GM18951 (cell line): ENCODE data around the gene SERPINA4.
"Not testable (repeated sequence)": the region's sequence is repeated elsewhere in the genome, so short reads cannot be mapped to it uniquely, and the experiment has no call there.

ENCODE experiments used
- POLR2A ChIP-seq: IDR thresholded peaks from 4 replicates; pipeline ENCODE4 v1.6.1; 2011; ENCODE audit warnings: mild to moderate bottlenecking; ENCODE audit not compliant: insufficient read length, insufficient read depth; ENCODE audit errors: extremely low read depth
- in situ Hi-C: fragments of 300-500 bp; cut with MboI; formaldehyde crosslinking; loops from one replicate; pipeline ENCODE4 v1.12.0; 2022; ENCODE audit warnings: low sequenced_read_pairs, mixed read lengths, inconsistent platforms; ENCODE audit not compliant: unreplicated experiment

The SERPINA4 gene

DNA sequence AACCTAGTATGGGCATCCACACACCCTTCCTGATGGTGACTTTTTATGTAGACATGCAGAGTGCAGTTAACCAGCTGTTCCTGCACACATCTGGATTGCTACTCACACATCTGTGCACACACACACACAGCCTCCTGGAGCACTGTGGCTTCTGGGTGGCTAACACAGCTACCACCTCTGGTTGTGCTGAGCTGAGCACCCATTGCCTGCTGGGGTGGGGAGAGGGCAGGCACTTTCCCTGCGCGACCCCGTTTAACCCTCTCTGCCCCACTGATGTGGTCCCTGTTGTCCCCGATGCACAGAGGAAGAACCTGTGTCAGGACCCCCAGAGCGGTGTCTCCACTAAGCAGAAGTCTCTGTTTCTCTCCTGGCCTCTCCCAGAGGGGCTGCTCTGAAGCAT is 36.5 kb downstream of the SERPINA4 start:
- in situ Hi-C loops, result no loop called here
- TF ChIP-seq POLR2A, result no peak

DNA sequence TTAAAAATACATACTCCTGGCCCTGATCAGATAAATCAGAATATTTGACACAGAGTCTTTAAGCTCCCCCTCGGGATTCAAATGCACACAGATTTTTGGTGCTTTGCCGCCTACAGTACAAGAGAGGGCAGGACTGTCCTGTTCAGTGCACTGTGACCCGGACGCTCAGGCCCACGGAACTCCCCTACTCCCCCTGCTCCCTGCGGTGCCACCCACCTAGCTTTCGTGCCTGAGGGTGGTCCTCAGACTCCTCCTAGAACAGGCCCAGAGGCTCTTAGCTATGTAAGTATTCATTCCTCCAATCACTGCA is 37.2 kb downstream of the SERPINA4 start:
- no peak for TF ChIP-seq POLR2A
- in situ Hi-C loops, result no loop called here

DNA sequence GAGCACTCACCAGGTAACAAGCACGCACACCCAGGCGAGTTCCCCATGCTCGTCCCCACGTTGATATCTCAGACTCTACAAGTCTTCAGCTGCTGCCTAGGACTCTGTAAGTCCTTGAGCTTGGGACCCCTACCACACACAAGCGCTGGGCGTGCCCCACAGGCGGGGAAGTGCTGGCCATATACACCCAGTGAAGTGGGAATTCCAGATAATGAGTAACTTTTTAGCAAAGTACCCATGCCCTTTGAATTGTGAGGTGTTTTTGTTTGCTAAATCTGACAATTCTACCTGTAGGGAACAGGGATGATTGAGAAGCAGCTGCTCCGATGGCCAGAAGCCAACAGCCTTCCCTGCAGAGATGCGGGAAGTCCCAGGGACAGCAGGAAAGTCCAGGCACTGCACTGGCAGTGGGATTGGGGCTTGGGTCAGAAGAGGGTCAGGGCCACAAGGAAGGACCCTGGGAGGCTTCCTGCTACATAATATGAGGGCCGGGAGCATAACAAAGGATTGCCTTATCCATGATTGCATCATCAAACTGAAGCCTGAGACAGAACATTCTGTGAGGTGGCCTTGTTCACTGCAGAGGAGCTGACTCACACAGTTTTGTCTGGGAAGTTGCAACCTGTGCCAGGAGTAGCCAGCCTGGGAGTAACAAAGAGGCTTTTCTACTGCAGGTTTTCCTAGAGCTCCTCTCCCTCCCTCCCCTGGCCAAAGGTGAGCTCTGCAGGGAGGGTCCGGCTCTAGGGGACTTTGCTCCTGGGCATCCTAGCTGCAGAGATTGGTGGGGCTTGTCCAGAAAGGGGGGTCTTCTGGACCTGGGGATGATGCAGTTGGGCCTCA is 37.8 kb downstream of the SERPINA4 start:
- TF ChIP-seq POLR2A, result no peak
- in situ Hi-C loops, result no loop called here

DNA sequence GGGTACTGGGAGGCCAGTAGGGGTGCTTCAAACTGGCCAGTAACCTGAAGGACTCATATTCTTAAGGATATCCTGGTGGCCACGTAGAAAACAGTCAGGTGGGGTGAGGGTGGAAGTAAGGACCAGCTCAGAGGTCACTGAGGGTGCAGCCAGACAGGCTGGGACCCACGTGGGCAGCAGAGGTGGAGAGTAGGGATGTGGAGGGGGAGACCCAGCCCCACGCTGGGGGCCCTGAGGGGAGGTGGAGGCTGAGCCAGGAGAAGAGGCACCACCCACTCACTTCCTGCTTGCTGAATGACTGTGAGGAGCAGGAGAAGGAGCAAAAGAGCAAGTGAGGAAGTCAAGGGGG is 38.4 kb downstream of the SERPINA4 start:
- TF ChIP-seq POLR2A, result no peak
- in situ Hi-C loops, result no loop called here

GRCh38 chr14:94600148-94600545 is 38.9 kb downstream of the SERPINA4 start:
- TF ChIP-seq POLR2A, result no peak
- in situ Hi-C loops, result no loop called here

DNA sequence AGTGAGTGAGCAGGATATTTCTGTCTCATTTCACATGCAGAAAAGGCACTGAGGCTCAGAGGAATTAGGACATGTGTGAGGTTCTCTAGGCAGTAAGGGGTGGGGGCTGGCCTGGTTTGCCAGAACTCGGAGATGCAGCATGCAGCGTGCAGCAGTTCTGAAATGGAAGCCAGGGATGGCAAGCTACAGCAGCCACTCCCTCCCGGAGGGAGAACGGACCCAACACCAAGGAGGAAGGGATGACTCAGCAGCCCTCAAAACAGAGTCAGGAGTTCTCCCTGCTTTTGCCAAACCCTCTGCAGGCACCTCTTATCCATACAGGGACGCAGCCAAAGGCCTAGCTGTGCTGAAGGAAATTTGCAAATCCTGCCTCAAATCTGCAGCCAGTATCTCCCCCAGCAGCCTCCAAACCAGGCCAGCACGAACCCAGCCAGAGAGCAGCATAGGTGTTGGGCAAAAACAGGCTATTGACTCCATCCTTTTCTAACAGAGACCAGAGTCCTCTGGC is 40.7 kb downstream of the SERPINA4 start:
- in situ Hi-C loops, result no loop called here
- TF ChIP-seq POLR2A, result no peak

DNA sequence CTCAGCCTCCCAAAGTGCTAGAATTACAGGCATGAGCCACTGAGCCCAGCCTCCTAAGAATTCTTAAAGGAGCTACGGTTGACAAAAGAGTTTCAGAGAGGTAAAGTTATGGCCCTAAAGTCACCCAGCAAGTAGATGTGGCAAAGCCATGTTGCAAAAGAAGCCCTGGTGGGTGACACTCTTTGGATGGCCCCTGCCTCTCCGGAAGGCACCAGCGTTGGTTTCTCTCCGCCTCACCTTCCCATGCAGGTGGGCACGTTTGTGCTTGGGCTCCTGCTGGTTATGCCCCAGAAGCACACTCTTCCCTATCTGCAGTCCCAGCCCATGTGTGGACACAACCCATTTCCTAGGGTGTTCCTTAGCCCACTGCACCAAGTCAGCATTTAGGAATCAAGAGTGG is 41.5 kb downstream of the SERPINA4 start:
- TF ChIP-seq POLR2A, result no peak
- in situ Hi-C loops, result no loop called here

DNA sequence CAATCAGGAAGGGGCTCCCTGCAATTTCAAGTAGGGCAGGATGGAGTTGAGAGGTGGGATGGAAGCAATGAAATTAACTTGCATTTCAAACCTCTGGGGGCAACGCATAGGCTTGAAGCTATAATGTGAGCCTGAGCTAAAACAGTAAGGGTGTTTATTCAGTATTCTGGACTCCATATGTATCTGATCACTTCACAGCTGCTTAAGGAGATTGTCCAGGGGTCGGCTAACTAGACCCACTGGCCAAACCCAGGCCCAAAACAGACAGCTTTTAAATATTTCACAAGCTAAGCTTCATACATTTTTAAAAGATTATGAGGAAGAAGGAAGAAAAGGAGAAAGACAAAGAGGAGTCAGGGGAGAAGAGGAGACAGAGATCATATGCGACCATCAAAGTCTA is 44.1 kb downstream of the SERPINA4 start:
- in situ Hi-C loops, result no loop called here
- no peak for TF ChIP-seq POLR2A

DNA sequence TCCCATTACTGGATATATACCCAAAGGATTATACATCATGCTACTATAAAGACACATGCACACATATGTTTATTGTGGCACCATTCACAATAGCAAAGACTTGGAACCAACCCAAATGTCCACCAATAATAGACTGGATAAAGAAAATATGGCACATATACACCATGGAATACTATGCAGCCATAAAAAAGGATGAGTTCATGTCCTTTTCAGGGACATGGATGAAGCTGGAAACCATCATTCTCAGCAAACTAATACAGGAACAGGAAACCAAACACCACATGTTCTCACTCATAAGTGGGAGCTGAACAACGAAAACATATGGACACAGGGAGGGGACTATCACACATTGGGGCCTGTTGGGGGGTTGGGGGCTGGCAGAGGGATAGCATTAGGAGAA is 47.7 kb downstream of the SERPINA4 start:
- in situ Hi-C loops, result not testable (repeated sequence)

DNA sequence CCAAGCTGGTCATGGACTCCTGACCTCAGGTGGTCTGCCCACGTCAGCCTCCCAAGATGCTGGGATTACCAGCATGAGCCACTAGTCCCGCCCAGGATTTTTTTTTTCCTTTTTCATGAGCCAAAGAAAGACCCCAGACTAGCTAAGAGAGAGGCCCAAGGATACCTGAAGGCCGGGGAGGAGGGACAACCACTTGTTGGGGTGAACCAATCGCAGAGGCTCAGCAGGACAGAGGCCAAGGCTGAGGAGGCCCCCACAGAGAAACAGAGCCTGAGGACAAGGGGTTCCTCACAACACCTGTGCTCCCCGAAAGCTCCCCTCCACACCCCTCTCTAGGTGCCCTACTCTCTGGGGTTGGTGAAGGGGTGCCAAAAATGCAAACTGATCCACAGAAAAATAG is 49.9 kb downstream of the SERPINA4 start:
- TF ChIP-seq POLR2A, result no peak
- in situ Hi-C loops, result no loop called here

GRCh38 chr14:94612174-94612573 is 50.9 kb downstream of the SERPINA4 start, which contains the start of gene SERPINA3:
SERPINA3 (plus strand) TSS chr14:94612391; CDS start chr14:94614442, 2,051 bp downstream.
- in situ Hi-C loops, result no loop called here
- no peak for TF ChIP-seq POLR2A

DNA sequence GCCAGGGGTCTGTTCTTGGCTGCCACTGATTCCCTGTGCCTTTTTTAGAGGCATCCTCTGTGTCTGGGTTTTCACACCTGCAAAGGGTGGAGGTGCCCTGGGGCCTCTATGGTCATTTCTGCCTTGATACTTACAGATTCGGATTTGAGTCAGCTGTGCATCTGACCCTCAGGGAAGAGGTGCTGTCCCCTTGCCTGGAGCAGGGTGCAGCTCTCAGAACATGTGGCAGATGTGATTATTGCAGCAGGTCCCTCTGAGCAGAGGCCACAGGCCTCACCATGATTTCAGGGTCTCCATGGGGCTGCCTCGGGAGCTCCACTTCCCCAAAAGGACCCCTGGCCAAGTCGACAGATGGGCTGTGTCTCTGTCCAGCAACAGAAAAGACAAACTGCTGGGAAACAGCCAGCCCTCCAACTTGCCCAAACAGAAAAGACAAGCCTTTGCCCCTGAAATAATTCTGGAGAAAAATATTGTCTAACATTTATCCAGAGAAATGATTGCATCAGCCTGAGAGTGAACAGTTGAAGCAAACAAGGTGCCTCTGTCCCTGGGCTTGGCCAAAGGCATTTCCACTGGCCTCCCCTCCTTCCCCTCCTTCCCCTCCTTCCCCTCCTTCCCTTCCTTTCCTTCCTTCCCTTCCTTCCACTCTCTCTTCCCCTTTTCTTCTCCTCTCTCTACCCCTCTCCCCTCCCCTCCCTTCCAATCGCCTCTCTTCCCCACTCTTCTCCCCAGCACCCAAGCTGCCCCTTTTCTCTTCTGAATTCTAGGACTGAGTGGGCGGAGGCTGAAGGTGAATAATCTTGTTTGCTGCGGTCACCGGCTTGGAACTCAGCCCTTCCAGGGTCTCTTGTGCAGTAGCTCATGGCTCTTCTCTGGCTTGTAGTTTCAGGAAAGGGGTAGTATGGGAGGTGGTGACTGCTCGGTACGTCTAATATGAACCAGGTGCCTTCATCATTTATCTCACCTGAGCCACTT is 51.6 kb downstream of the SERPINA4 start:
- TF ChIP-seq POLR2A, result no peak
- in situ Hi-C loops, result no loop called here

DNA sequence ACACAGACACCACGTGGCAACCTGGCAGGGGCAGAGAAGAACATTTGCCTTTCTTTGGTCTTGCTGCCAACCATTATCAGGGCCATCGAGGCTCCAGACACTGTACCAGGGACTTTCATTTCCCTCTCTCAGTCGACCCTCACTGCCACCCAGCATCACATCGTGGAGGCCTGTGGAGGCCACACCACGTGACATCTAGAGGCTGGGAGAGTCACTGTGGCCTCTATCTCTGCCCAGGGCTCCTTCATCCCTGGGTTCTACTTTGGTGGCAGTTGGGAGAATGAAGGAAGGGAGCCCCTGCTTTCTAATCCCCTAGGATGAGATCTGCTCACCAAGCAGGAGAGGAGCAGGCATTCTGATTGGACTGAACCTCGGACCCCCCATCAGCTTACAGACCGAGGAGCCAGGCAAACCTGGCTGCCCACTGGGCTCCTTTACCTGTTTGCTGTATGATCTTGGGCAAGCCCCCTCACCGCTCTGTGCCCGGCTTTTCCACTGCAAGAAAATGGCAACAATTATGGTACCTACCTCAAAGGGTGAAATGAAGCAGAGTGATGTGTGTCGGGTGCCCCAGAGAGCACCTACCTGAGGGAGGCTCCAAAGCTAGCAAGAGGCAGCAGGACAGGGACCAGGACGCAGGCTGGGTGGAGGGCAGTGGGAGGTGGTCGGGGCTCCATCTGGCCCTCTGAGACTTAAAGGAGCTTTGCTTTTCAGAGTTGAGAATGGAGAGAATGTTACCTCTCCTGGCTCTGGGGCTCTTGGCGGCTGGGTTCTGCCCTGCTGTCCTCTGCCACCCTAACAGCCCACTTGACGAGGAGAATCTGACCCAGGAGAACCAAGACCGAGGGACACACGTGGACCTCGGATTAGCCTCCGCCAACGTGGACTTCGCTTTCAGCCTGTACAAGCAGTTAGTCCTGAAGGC is 52.7 kb downstream of the SERPINA4 start:
- in situ Hi-C loops, result no loop called here
- TF ChIP-seq POLR2A, result no peak
